GM21367 (cell line): ENCODE results near the gene ENDOG.
"Not testable (repeated sequence)": the region's sequence is repeated elsewhere in the genome, so short reads cannot be mapped to it uniquely, and the experiment has no call there.

ENCODE experiments used
- ATAC-seq: cut with Tn5 transposase; IDR thresholded peaks from one replicate; pipeline ENCODE4 v1.9.1; 2021; ENCODE audit not compliant: unreplicated experiment

The ENDOG gene

GRCh38 chr9:128828267-128828666 is 10.0 kb downstream of the ENDOG start:
- no peak for ATAC-seq

GRCh38 chr9:128828719-128829452 is 10.6 kb downstream of the ENDOG start:
- ATAC-seq: peak; percentile 1

- peak; percentile 95 for ATAC-seq
These were observed 11.4 kb downstream of the ENDOG start, which contains the start of gene SPOUT1 for GRCh38 chr9:128829477-128830251. SPOUT1 (minus strand) TSS chr9:128829794; CDS start chr9:128829780, 14 bp downstream.

- ATAC-seq: no peak
These were observed 15.4 kb downstream of the ENDOG start for GRCh38 chr9:128833696-128834095.

- no peak for ATAC-seq
These were observed 17.2 kb downstream of the ENDOG start for GRCh38 chr9:128835246-128836210.

GRCh38 chr9:128836509-128837145 is 18.3 kb downstream of the ENDOG start:
- ATAC-seq: no peak

GRCh38 chr9:128838338-128838737 is 20.0 kb downstream of the ENDOG start:
- no peak for ATAC-seq

- ATAC-seq: no peak
These were observed 22.2 kb downstream of the ENDOG start for GRCh38 chr9:128840524-128840923.

- ATAC-seq: no peak
These were observed 23.6 kb downstream of the ENDOG start for GRCh38 chr9:128841694-128842492.

- not testable (repeated sequence) for ATAC-seq
These were observed 24.9 kb downstream of the ENDOG start for GRCh38 chr9:128843171-128843570.

GRCh38 chr9:128845186-128845931 is 27.1 kb downstream of the ENDOG start:
- no peak for ATAC-seq

GRCh38 chr9:128846680-128847030 is 28.4 kb downstream of the ENDOG start:
- no peak for ATAC-seq

- ATAC-seq: no peak
These were observed 29.5 kb downstream of the ENDOG start for GRCh38 chr9:128847803-128848202.

- ATAC-seq: not testable (repeated sequence)
These were observed 32.7 kb downstream of the ENDOG start for GRCh38 chr9:128851024-128851423.

- ATAC-seq: not testable (repeated sequence)
These were observed 33.7 kb downstream of the ENDOG start for GRCh38 chr9:128851779-128852600.

GRCh38 chr9:128852646-128853045 is 34.3 kb downstream of the ENDOG start:
- not testable (repeated sequence) for ATAC-seq

- not testable (repeated sequence) for ATAC-seq
These were observed 36.2 kb downstream of the ENDOG start for GRCh38 chr9:128854454-128854853.

- not testable (repeated sequence) for ATAC-seq
These were observed 40.2 kb downstream of the ENDOG start for GRCh38 chr9:128858476-128858875.
